ENCODE data around the gene WRNIP1.
"Not testable (repeated sequence)": the region's sequence is repeated elsewhere in the genome, so short reads cannot be mapped to it uniquely, and the experiment has no call there.

Gene WRNIP1

GRCh38 chr6:2782825-2783187, 17.6 kb downstream of the WRNIP1 start:
- DNase-seq (ENCODE audit: low read depth in 2 of 3, low spot score in 1 of 3), result no peak

DNA sequence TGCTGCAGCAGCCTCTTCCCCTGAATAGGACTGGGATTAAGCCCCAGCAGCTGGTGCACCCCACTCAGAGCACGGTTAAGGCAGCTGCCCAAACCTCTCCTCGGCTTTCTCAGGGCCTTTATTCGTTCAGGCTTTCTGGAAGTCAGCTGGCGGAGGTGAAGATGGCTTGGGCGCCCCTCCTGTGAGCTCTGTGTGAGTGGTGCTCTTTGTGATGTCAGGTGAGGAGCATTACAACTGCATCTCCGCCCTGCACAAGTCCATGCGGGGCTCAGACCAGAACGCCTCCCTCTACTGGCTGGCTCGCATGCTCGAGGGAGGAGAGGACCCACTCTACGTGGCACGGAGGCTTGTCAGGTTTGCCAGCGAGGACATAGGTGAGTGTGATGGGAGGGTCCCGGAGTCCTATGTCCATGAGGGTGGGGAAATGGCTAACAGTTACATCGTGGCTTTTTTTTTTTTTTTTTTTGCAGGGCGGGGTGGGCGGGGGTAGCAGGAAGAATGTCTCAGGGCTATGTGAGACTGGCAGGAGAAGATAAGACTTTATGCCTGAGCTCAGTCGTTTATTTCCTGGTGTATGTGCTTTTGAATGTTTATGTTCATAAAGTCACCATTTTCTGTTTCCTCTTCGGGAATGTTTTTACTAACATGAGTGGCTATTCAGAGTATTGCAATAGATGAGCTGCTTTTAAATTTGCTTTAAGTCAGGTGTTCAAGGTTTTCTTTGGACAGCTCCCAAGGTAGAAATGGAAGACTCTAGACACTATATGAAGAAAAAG, 18.2 kb downstream of the WRNIP1 start:
- no peak for DNase-seq (ENCODE audit: low read depth in 2 of 3, low spot score in 1 of 3)

- no peak for DNase-seq (ENCODE audit: low read depth in 2 of 3, low spot score in 1 of 3)
Measured at GRCh38 chr6:2784061-2784460, 18.9 kb downstream of the WRNIP1 start.

DNA sequence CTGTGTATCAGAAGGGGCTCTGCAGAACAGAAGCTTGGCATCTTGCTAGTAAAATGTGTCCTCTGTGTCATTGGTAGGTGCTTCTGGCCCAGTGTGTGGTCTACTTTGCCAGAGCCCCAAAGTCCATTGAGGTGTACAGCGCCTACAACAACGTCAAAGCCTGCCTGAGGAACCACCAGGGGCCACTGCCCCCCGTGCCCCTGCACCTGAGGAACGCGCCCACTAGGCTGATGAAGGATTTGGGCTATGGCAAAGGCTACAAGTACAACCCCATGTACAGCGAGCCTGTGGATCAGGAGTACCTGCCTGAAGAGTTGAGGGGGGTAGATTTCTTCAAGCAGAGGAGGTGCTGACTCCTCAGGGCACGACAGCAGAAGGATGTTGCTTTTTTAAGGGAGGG, 19.7 kb downstream of the WRNIP1 start:
- no peak for DNase-seq (ENCODE audit: low read depth in 2 of 3, low spot score in 1 of 3)

- no peak for DNase-seq (ENCODE audit: low read depth in 2 of 3, low spot score in 1 of 3)
Measured at GRCh38 chr6:2786269-2786668, 21.1 kb downstream of the WRNIP1 start.

DNA sequence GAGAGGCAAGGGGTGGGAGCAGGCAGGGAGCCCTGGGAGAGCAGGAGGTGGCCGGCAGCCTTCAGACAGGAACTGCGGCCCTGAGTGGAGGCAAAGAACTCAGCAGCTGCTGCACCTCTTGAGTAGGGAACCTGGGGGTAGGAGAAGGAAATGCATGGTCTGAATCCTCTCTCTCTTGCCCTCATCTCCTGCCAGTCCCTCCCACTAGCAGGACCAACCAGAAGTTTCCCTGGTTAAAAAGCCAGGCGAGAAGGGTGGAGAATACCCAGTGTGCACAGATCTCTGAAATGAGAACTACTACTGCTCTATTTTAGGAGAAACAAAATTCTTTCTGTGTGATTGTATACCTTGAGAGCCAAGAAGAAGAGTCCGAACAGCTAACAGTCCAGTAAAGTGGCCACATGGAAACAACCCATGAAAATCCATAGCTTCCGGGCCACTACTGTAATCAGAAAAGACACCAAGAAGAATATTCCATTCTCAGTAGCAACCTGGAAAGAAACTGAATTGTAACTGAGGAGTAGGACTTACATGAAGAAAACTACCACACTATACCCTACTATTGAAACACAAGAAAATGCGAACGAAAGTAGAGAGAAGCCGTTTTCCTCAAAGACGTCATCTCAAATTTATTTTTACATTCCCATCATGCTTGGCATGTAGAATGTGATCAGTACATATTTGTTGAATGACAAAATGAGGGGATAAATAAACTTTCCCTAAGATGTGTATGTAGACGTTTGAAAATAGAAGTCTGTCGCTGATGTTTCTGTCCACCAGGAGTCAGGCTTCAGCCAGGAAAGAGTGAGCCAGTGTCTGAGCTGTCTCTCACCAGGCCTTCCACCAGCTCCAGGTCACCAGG, 25.6 kb downstream of the WRNIP1 start:
- DNase-seq (ENCODE audit: low read depth in 2 of 3, low spot score in 1 of 3), result peak; percentile 47 to 55 (median 53)

GRCh38 chr6:2791450-2791974, 26.3 kb downstream of the WRNIP1 start:
- no peak for DNase-seq (ENCODE audit: low read depth in 2 of 3, low spot score in 1 of 3)

DNA sequence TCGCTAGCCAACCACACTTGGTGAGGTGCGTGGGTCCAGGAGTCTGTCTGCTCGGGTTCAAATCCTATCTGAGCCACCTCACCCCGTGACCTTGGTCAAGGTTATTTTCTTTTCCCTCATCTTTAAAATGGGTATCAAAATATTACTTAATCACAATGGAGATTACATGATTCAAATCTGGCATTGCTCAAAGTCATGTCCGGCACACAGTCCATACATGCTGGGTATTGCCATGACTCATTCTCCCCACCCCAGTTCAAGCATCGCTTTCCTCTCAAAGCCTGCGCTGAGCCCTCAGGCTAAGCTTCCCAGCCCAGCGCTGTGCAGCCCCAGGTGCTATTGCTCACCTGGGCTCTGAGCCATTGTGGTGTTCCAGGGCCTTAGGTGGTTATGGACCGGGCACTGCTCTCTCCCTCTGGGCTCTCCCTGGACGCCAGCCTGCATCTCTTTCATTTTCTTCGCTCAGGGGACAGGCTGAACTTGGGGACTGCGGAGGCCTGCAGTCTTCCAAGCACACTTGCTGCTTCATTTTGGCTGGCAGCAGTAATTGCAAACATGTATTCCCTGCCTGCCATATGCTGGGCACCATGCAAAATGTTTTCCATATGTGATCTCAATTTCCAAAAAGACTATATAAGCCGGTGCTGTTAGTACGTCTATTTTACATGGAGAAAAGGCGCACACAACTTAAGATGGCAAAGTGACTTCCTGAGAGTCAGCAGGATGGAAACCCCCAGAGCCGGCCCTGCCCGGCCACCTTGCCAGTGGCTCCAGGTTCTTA, 27.3 kb downstream of the WRNIP1 start:
- DNase-seq (ENCODE audit: low read depth in 2 of 3, low spot score in 1 of 3), result no peak

- peak in 2 of 3 donors; percentile 19 to 22 for DNase-seq (ENCODE audit: low read depth in 2 of 3, low spot score in 1 of 3)
Measured at GRCh38 chr6:2793534-2794151, 28.4 kb downstream of the WRNIP1 start.

GRCh38 chr6:2794171-2794730, 29.1 kb downstream of the WRNIP1 start:
- DNase-seq (ENCODE audit: low read depth in 2 of 3, low spot score in 1 of 3), result no peak

- DNase-seq (ENCODE audit: low read depth in 2 of 3, low spot score in 1 of 3), result no peak
Measured at GRCh38 chr6:2795162-2795561, 30.0 kb downstream of the WRNIP1 start.

DNA sequence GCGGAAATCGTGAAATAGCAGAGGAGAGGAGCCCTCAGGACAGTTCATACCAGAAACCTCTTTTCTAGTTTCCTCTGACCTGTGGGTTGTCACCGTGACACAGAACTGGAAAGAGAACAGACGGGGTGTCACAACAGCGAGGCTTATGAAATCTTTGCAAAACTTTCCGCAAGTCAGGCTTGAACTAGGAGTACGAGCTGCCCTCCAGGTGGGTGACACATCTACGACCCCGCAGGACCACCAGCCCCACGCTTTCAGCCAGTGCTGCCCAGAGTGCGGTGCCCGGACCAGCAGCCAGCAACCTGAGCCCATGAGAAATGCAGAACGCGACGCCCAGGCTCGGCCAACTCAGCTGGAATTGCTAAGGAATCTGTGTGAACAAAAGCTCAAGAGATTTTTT, 30.8 kb downstream of the WRNIP1 start:
- DNase-seq (ENCODE audit: low read depth in 2 of 3, low spot score in 1 of 3), result no peak

GRCh38 chr6:2796861-2797260, 31.7 kb downstream of the WRNIP1 start:
- DNase-seq (ENCODE audit: low read depth in 2 of 3, low spot score in 1 of 3), result no peak

DNA sequence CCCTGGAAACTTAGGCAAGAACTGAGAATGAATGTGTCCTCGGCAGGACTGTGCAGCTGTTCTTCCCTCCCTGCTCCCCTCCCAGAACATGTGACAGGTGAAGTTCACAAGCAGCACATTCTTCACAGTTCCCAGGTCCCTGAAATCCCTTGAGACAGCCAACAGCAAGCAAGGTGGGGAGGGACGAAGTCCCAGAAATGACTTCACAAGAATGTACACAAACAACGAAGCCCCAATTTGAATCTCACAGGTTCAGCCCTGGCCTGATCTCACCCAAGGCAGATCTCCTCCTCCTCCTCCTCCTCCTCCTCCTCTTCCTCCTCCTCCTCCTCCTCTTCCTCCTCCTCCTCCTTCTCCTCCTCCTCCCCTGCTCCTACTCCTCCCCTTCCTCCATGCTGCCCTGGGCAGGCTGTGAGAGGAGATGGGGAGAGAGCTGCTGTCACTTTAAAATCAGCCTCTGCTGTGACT, 32.4 kb downstream of the WRNIP1 start:
- no peak for DNase-seq (ENCODE audit: low read depth in 2 of 3, low spot score in 1 of 3)

- DNase-seq (ENCODE audit: low read depth in 2 of 3, low spot score in 1 of 3), result no peak
Measured at GRCh38 chr6:2798586-2799134, 33.5 kb downstream of the WRNIP1 start.

DNA sequence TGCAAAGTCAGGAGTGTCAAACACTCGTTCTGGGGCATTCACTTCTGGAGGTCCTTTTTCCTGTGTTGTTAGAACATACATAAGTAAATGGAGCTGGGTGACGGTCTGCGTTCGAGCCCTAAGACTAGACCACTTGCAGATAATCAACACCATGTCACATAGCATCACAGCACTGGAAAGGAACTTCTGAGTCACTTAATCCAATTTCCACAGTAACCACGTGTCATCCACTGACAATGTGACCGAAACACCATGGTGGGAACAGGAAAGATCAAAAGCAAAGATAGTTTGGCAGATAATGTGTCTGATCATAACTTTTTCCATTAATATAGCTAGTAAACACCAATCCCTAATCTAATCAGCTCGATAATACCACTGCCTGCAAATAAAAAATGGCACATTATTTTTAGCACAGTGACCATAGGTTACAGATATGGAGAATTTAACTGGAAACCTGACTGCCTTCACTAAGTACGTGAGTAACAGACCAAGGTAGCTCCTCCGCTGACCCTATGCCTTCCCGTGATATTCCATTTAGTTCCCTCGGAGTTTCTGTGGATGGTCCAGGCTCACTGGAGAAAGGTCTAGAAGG, 34.8 kb downstream of the WRNIP1 start:
- no peak for DNase-seq (ENCODE audit: low read depth in 2 of 3, low spot score in 1 of 3)

DNA sequence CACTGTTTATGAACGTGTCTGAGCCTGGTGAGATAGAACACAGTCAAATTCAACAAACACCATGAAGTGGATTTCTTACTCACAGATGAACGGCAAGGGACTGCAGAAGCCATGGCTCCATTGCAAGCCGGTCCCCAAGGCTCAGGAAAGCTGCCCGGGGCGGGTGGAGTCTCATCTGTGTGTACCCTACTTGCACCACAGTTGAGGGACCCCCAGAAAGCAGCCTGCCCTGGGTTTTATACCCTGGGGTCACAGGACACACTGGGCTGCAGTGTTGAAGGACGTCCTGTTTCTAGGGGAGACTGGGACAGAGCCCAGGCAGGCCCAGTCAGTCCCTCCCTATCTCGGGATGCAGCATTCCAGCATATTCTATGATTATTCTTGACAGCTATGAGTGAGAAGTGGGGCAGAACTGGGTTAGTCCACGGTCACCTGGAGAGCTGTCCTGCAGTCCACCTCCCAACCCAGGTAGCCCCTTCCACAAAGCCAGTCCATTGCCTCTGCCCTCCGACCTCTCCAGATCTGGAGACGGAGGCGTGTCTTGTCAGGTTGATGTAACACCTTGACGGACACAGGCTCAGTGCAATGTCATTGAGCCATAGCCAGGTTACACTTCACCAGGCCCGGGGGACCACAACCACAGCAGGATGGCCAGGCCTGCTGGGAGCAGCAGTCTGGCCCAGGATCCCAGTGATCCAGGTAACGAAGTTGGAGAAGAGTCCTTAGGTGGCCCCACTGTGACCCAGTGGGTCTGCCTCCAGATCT, 35.5 kb downstream of the WRNIP1 start:
- no peak for DNase-seq (ENCODE audit: low read depth in 2 of 3, low spot score in 1 of 3)

DNA sequence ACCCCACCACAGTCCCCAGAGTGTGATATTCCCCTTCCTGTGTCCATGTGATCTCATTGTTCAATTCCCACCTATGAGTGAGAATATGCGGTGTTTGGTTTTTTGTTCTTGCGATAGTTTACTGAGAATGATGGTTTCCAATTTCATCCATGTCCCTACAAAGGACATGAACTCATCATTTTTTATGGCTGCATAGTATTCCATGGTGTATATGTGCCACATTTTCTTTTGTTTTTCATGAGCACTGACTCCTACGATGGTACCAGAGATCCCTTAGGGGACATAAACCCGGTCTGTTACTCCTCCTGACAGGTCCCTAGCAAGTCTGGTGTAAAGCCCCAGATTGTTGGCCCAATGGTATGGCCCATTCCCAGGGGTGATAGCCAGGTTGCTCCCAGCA, 36.5 kb downstream of the WRNIP1 start:
- DNase-seq (ENCODE audit: low read depth in 2 of 3, low spot score in 1 of 3), result not testable (repeated sequence)

DNA sequence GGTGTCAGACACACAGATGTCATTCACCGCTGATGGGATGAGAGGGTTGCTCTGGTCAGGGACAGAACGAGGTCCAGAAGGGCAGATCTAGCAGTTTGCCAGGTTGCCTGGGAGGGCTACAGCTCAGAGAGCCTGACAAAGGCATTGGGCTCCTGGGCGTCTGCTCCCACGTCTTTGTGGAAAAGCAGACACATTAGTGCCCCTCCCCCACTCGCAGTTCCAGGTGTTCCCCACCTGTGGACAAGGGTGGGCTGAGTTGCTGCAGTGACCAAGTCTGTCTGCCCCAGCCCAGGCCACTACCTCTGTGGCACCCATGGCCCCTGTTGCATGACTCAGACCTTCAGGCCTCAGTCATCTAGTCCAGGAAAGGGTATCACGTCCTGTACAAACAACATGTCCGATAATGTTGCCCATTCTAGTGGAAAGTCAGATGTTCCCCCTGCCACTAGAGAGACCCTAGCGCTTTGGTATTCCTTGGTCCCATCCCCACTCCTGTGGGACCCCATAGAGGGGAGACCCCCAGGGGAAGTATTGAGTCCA, 37.4 kb downstream of the WRNIP1 start:
- no peak for DNase-seq (ENCODE audit: low read depth in 2 of 3, low spot score in 1 of 3)

All from stimulated activated CD4-positive, alpha-beta T cell treated with anti-CD3 and anti-CD28 coated beads, Interleukin-12 subunit alpha, Interleukin-12 subunit beta, amount 100 ng/mL, for 48 hours (primary cell).